H9 (cell line): Measurements from ENCODE around the gene SUPT20H. TPM values are rescaled to one million over a fixed set of nuclear protein-coding genes. Genes with fewer than 3 reads are reported as not detected.

Experiments used
- DNase-seq: peaks from one replicate; pipeline ENCODE4 v3.0.0-alpha.2; 2017
- H2AFZ ChIP-seq: one replicate; pipeline ENCODE4 v1.6.1; 2013; ENCODE audit warnings: mild to moderate bottlenecking, low read length, control low read depth, moderate library complexity
- H2AK5ac ChIP-seq: 2 replicates; pipeline ENCODE4 v1.6.1; 2013; ENCODE audit warnings: low read length, control low read depth, mixed read lengths; ENCODE audit not compliant: insufficient read length
- H2BK120ac ChIP-seq: one replicate; pipeline ENCODE4 v1.6.1; 2013; ENCODE audit warnings: low read depth, mild to moderate bottlenecking, low read length, control low read depth, inconsistent platforms; ENCODE audit not compliant: poor library complexity, severe bottlenecking
- H2BK12ac ChIP-seq: 2 replicates; pipeline ENCODE4 v1.6.1; 2013; ENCODE audit warnings: low read length, control low read depth, mixed read lengths, low read depth; ENCODE audit not compliant: insufficient read length
- H2BK15ac ChIP-seq: 2 replicates; pipeline ENCODE4 v1.6.1; 2013; ENCODE audit warnings: low read depth, low read length, control low read depth
- H2BK20ac ChIP-seq: one replicate; pipeline ENCODE4 v1.6.1; 2013; ENCODE audit warnings: low read depth, mild to moderate bottlenecking, low read length, control low read depth, inconsistent platforms; ENCODE audit not compliant: poor library complexity, severe bottlenecking
- H2BK5ac ChIP-seq: 2 replicates; pipeline ENCODE4 v1.6.1; 2013; ENCODE audit warnings: low read length, control low read depth, mixed read lengths; ENCODE audit not compliant: insufficient read length
- H3K14ac ChIP-seq: 2 replicates; pipeline ENCODE4 v1.6.1; 2013; ENCODE audit warnings: low read length, control low read depth; ENCODE audit not compliant: insufficient read depth
- H3K18ac ChIP-seq: 2 replicates; pipeline ENCODE4 v1.6.1; 2013; ENCODE audit warnings: low read depth, mild to moderate bottlenecking, mixed read lengths, low read length, control low read depth; ENCODE audit not compliant: insufficient read length
- H3K23ac ChIP-seq: 2 replicates; pipeline ENCODE4 v1.6.1; 2013; ENCODE audit warnings: low read length, control low read depth, mixed read lengths, low read depth; ENCODE audit not compliant: insufficient read length
- H3K23me2 ChIP-seq: 2 replicates; pipeline ENCODE4 v1.6.1; 2013; ENCODE audit warnings: low read depth, mild to moderate bottlenecking, mixed read lengths, low read length, control low read depth; ENCODE audit not compliant: insufficient read length, poor library complexity, severe bottlenecking
- H3K27ac ChIP-seq: 2 replicates; pipeline ENCODE4 v1.5.1; 2013; ENCODE audit warnings: low read length, control low read depth, mixed read lengths, low read depth; ENCODE audit not compliant: insufficient read length
- H3K27me3 ChIP-seq: 2 replicates; pipeline ENCODE4 v1.6.1; 2013; ENCODE audit warnings: low read length, control low read depth, inconsistent platforms; ENCODE audit not compliant: insufficient read depth
- H3K4ac ChIP-seq: 2 replicates; pipeline ENCODE4 v1.6.1; 2013; ENCODE audit warnings: low read depth, mild to moderate bottlenecking, control low read depth, inconsistent platforms, low read length, moderate library complexity
- H3K4me1 ChIP-seq: 2 replicates; pipeline ENCODE4 v1.6.1; 2013; ENCODE audit warnings: low read length, control low read depth, inconsistent platforms; ENCODE audit not compliant: insufficient read depth
- H3K4me2 ChIP-seq: 2 replicates; pipeline ENCODE4 v1.6.1; 2013; ENCODE audit warnings: low read length, control low read depth, mixed read lengths; ENCODE audit not compliant: insufficient read length, insufficient read depth
- H3K56ac ChIP-seq: 2 replicates; pipeline ENCODE4 v1.6.1; 2013; ENCODE audit warnings: low read depth, mild to moderate bottlenecking, mixed read lengths, low read length, control low read depth; ENCODE audit not compliant: insufficient read length
- H3K79me1 ChIP-seq: 2 replicates; pipeline ENCODE4 v1.6.1; 2013; ENCODE audit warnings: low read depth, mild to moderate bottlenecking, moderate library complexity, low read length, control low read depth, inconsistent platforms; ENCODE audit not compliant: insufficient read depth, poor library complexity, severe bottlenecking
- H3K79me2 ChIP-seq: 2 replicates; pipeline ENCODE4 v1.6.1; 2013; ENCODE audit warnings: low read length, control low read depth, inconsistent platforms; ENCODE audit not compliant: insufficient read depth
- H3K9ac ChIP-seq: 2 replicates; pipeline ENCODE4 v1.6.1; 2013; ENCODE audit warnings: low read length, control low read depth, mixed read lengths; ENCODE audit not compliant: insufficient read length; ENCODE audit errors: extremely low read depth
- H3K9me3 ChIP-seq: one replicate; pipeline ENCODE4 v1.6.1; 2013; ENCODE audit warnings: low read depth, low read length, inconsistent platforms; ENCODE audit not compliant: control insufficient read depth
- H3T11ph ChIP-seq: one replicate; pipeline ENCODE4 v1.6.1; 2013; ENCODE audit warnings: mild to moderate bottlenecking, low read length, control low read depth, inconsistent platforms
- H4K20me1 ChIP-seq: one replicate; pipeline ENCODE4 v1.6.1; 2013; ENCODE audit not compliant: control insufficient read depth, insufficient read length, insufficient read depth
- H4K5ac ChIP-seq: 2 replicates; pipeline ENCODE4 v1.6.1; 2013; ENCODE audit warnings: low read depth, mild to moderate bottlenecking, mixed read lengths, low read length, control low read depth; ENCODE audit not compliant: insufficient read length
- H4K8ac ChIP-seq: replicated peaks from 2 replicates; pipeline ENCODE4 v1.6.1; 2013; ENCODE audit warnings: low read length, control low read depth, mixed read lengths, low read depth; ENCODE audit not compliant: insufficient read length
- H4K91ac ChIP-seq: 2 replicates; pipeline ENCODE4 v1.6.1; 2013; ENCODE audit warnings: low read depth, mild to moderate bottlenecking, moderate library complexity, mixed read lengths, low read length, control low read depth; ENCODE audit not compliant: insufficient read length
- H3K27ac Mint-ChIP-seq, 3 experiments: 2 replicates in 2 of 3; 3 replicates in 1 of 3; pipeline ENCODE4 v1.8.0; 2020 to 2021; ENCODE audit warnings: mixed read lengths in 3 of 3, mild to moderate bottlenecking in 1 of 3, moderate library complexity in 1 of 3
- H3K27me3 Mint-ChIP-seq: 2 replicates; pipeline ENCODE4 v1.8.0; 2021; ENCODE audit warnings: low read depth, mild to moderate bottlenecking, moderate library complexity, mixed read lengths
- H3K36me3 Mint-ChIP-seq, 3 experiments: 2 replicates in 2 of 3; 3 replicates in 1 of 3; pipeline ENCODE4 v1.8.0; 2020 to 2021; ENCODE audit warnings: low read depth in 3 of 3, mixed read lengths in 3 of 3; ENCODE audit not compliant: insufficient read depth in 1 of 3
- H3K4me1 Mint-ChIP-seq, 2 experiments: 2 replicates each; pipeline ENCODE4 v1.8.0; 2020; ENCODE audit warnings: mixed read lengths in 2 of 2
- H3K4me3 Mint-ChIP-seq, 2 experiments: 2 replicates in 1 of 2; 3 replicates in 1 of 2; pipeline ENCODE4 v1.8.0; 2020 to 2021; ENCODE audit warnings: mild to moderate bottlenecking in 2 of 2, mixed read lengths in 2 of 2, moderate library complexity in 1 of 2
- H3K9me3 Mint-ChIP-seq, 2 experiments: 2 replicates in 1 of 2; 3 replicates in 1 of 2; pipeline ENCODE4 v1.8.0; 2020; ENCODE audit warnings: mild to moderate bottlenecking in 2 of 2, mixed read lengths in 2 of 2, moderate library complexity in 1 of 2
- CTCF ChIP-seq: fragments of 200-600 bp; sonication (generic); conservative IDR thresholded peaks from 3 replicates; pipeline ENCODE4 v1.8.0; 2021; ENCODE audit warnings: antibody characterized with exemption, mild to moderate bottlenecking
- WGBS: extraction: QIAGEN DNeasy Blood & Tissue Kit; methylation state at CpG from one replicate; pipeline ENCODE4 v1.1.7; 2013; ENCODE audit warnings: missing lambda C conversion rate, low lambda C conversion rate, mixed read lengths; ENCODE audit not compliant: insufficient read length; ENCODE audit errors: extremely low coverage; 5-methylcytosine and 5-hydroxymethylcytosine counted together
- total RNA-seq: library from RNA; stranded (reverse); gene quantifications from 2 replicates; pipeline ENCODE4 v1.2.1, GENCODE V29; 2021

SUPT20H gene
- total RNA-seq, 1 experiment from 2014 or later = 59.5 TPM

- H3K9me3 ChIP-seq = no peaks in the 10 kb centered on the region
- no peaks in the 10 kb centered on the region for H3K9me3 Mint-ChIP-seq
- H3K18ac ChIP-seq = no peak overlapping the region
- H3K27ac Mint-ChIP-seq = no peak overlapping the region
- H2BK12ac ChIP-seq = no peak overlapping the region
- no peak overlapping the region for H4K5ac ChIP-seq
- no peaks in the 10 kb centered on the region for H3K79me2 ChIP-seq
- H3K56ac ChIP-seq = no peak overlapping the region
- no CpG with 5 or more reads among the region's 2 CpGs for WGBS
- no peaks in the 10 kb centered on the region for H3K4me1 ChIP-seq
- no peak overlapping the region for H2BK5ac ChIP-seq
- no peaks in the 10 kb centered on the region for H3K27me3 ChIP-seq
- H2BK120ac ChIP-seq = no peak overlapping the region
- no peaks in the 10 kb centered on the region for H3K23me2 ChIP-seq
- no peak overlapping the region for H4K91ac ChIP-seq
- no peak overlapping the region for H2AFZ ChIP-seq
- H3K23ac ChIP-seq = no peak overlapping the region
- peaks cover 3% of the 10 kb centered on the region for H4K20me1 ChIP-seq
- no peaks in the 10 kb centered on the region for H3K27me3 Mint-ChIP-seq
- H2BK20ac ChIP-seq = no peak overlapping the region
- peaks cover 21 to 62% (median 59%) of the 10 kb centered on the region in 3 experiments; a peak in 6 of 7 replicates for H3K36me3 Mint-ChIP-seq
- no peak overlapping the region for H2BK15ac ChIP-seq
- no peaks in the 10 kb centered on the region for H3K4me1 Mint-ChIP-seq
- no peaks in the 10 kb centered on the region for H3K79me1 ChIP-seq
- H3K4me3 Mint-ChIP-seq = no peak overlapping the region
- DNase-seq = no peak
- H3K4ac ChIP-seq = no peak overlapping the region
- no peak for TF ChIP-seq CTCF
- no peak overlapping the region for H3K9ac ChIP-seq
- no peak overlapping the region for H3K4me2 ChIP-seq
- H4K8ac ChIP-seq = no peak overlapping the region
- no peak overlapping the region for H3T11ph ChIP-seq
- H3K14ac ChIP-seq = no peak overlapping the region
- no peak overlapping the region for H2AK5ac ChIP-seq
- H3K27ac ChIP-seq = no peak overlapping the region
Measured at GRCh38 chr13:37027639-37028038, 31.8 kb downstream of the SUPT20H start.
